Testis (tissue), 2 donors: Measurements from ENCODE around the gene LRRTM4.

Experiments used
- CTCF ChIP-seq, 3 experiments: fragments of 450-650 bp in 2 of 3; fragments of 200-600 bp in 1 of 3; sonication (generic) in 1 of 3; IDR thresholded peaks; one replicate each; pipeline ENCODE4 v1.5.1; 2016 to 2019; ENCODE audit warnings: antibody characterized with exemption in 3 of 3, mild to moderate bottlenecking in 2 of 3, moderate library complexity in 1 of 3
- POLR2A ChIP-seq: fragments of 450-650 bp; IDR thresholded peaks from one replicate; pipeline ENCODE4 v1.6.1; 2017; ENCODE audit warnings: antibody characterized with exemption, mild to moderate bottlenecking, moderate library complexity

- no peak for TF ChIP-seq CTCF (IDR thresholded peaks at IDR 0.05)
- TF ChIP-seq POLR2A = no peak
These were observed 440.6 kb downstream of the LRRTM4 start for GRCh38 chr2:77081597-77081996.
